Naive thymus-derived CD4-positive, alpha-beta T cell (primary cell): ENCODE data around the gene ROBO1. TPM values are rescaled to one million over a fixed set of nuclear protein-coding genes. Genes with fewer than 3 reads are reported as not detected.

Source experiments
- ATAC-seq: fragments of 150-1000 bp; cut with Tn5 transposase; 2 replicates; pipeline ENCODE4 v1.10.0; 2021; ENCODE audit warnings: mild to moderate bottlenecking, moderate library complexity
- CTCF ChIA-PET: fragments of 350-600 bp; sonication (Branson Sonifier 250); formaldehyde crosslinking; loops from one replicate; lab custom pipeline; 2021; ENCODE audit warnings: antibody characterized with exemption; lab: Charles Lee
- POLR2A ChIA-PET: fragments of 350-600 bp; sonication (Branson Sonifier 250); formaldehyde crosslinking; loops from one replicate; lab custom pipeline; 2021; ENCODE audit warnings: antibody characterized with exemption, inconsistent platforms; lab: Charles Lee
- DNase-seq, 9 donors: peaks; one replicate each; pipeline versions ENCODE4 v3.0.0 to v3.0.0-alpha.2; 2020 to 2022; ENCODE audit warnings: mixed read lengths in 1 of 9
- H3K27ac ChIP-seq: one replicate; pipeline ENCODE4 v1.7.0; 2013; ENCODE audit warnings: mild to moderate bottlenecking, low read depth, low read length, moderate library complexity
- H3K27me3 ChIP-seq, 2 donors: one replicate each; pipeline ENCODE4 v1.7.0; 2013; ENCODE audit warnings: low read length in 2 of 2, mild to moderate bottlenecking in 2 of 2, moderate library complexity in 2 of 2; ENCODE audit not compliant: control insufficient read depth in 2 of 2, insufficient read depth in 2 of 2
- H3K36me3 ChIP-seq, 3 experiments: 1 replicate in 2 of 3; 2 replicates in 1 of 3; pipeline ENCODE4 v1.7.0; 2013; ENCODE audit warnings: low read length in 3 of 3, mild to moderate bottlenecking in 3 of 3, moderate library complexity in 1 of 3; ENCODE audit not compliant: insufficient read depth in 3 of 3, control insufficient read depth in 2 of 3
- H3K4me1 ChIP-seq, 2 donors: one replicate each; pipeline ENCODE4 v1.7.0; 2013; ENCODE audit warnings: low read length in 2 of 2, mild to moderate bottlenecking in 2 of 2, moderate library complexity in 1 of 2; ENCODE audit not compliant: control insufficient read depth in 2 of 2, insufficient read depth in 2 of 2
- H3K4me3 ChIP-seq: 2 replicates; pipeline ENCODE4 v1.7.0; 2013; ENCODE audit warnings: mild to moderate bottlenecking, low read length
- H3K9me3 ChIP-seq, 3 experiments: 1 replicate in 2 of 3; 2 replicates in 1 of 3; pipeline ENCODE4 v1.7.0; 2013; ENCODE audit warnings: low read length in 3 of 3; ENCODE audit not compliant: control insufficient read depth in 2 of 3
- H3K27ac Mint-ChIP-seq, 9 donors: one replicate each; pipeline ENCODE4 v1.8.0; 2020 to 2022; ENCODE audit warnings: mixed read lengths in 9 of 9, mild to moderate bottlenecking in 8 of 9, moderate library complexity in 5 of 9, inconsistent platforms in 2 of 9
- H3K27me3 Mint-ChIP-seq, 5 donors: one replicate each; pipeline ENCODE4 v1.8.0; 2021 to 2022; ENCODE audit warnings: mixed read lengths in 5 of 5, mild to moderate bottlenecking in 1 of 5
- H3K36me3 Mint-ChIP-seq, 5 donors: one replicate each; pipeline ENCODE4 v1.8.0; 2020 to 2022; ENCODE audit warnings: mixed read lengths in 5 of 5, mild to moderate bottlenecking in 3 of 5, inconsistent platforms in 1 of 5
- H3K4me1 Mint-ChIP-seq, 7 donors: one replicate each; pipeline ENCODE4 v1.8.0; 2020 to 2022; ENCODE audit warnings: mixed read lengths in 7 of 7, mild to moderate bottlenecking in 3 of 7, inconsistent platforms in 1 of 7
- H3K4me3 Mint-ChIP-seq, 10 donors: one replicate each; pipeline ENCODE4 v1.8.0; 2020 to 2022; ENCODE audit warnings: mild to moderate bottlenecking in 10 of 10, mixed read lengths in 10 of 10, moderate library complexity in 6 of 10, inconsistent platforms in 2 of 10
- H3K9me3 Mint-ChIP-seq, 11 donors: one replicate each; pipeline ENCODE4 v1.8.0; 2020 to 2022; ENCODE audit warnings: mixed read lengths in 11 of 11, mild to moderate bottlenecking in 4 of 11, inconsistent platforms in 1 of 11, moderate library complexity in 1 of 11
- intact Hi-C, 2 donors: fragments of 100-400 bp; cut with micrococcal nuclease; formaldehyde crosslinking; loops; one replicate each; pipeline ENCODE4 v1.15.1; 2023
- polyA plus RNA-seq, 2 donors: library from polyadenylated mRNA; unstranded; fragments of 300-500 nt; fragmentation: Illumina TruSeq; gene quantifications; one replicate each; pipeline ENCODE4 v1.2.3, GENCODE V29; 2021
- total RNA-seq, 6 experiments: library from RNA in 5 of 6; stranded (reverse) in 5 of 6; gene quantifications; 1 replicate in 5 of 6; 2 replicates in 1 of 6; pipeline ENCODE4 v1.2.3 and lab custom pipeline; 2021 to 2026

The ROBO1 gene
- total and polyA plus RNA-seq, 7 experiments from 2014 or later: 0.08 to 0.59 (median 0.26) TPM; not detected in 2

GRCh38 chr3:78647726-78648125 lies 1120.1 kb downstream of the ROBO1 start:
- ATAC-seq: no peak
- no peaks in the 10 kb centered on the region for H3K9me3 ChIP-seq
- Mint-ChIP-seq H3K27me3 (no peaks in the 10 kb centered on the region), H3K36me3 (no peaks in the 10 kb centered on the region), H3K4me3 (no peak overlapping the region), H3K4me1 (no peaks in the 10 kb centered on the region), H3K27ac (no peak overlapping the region), H3K9me3 (peaks cover 0 to 12% (median 0%) of the 10 kb centered on the region in 11 donors)
- ChIA-PET CTCF (no interaction called here), POLR2A (no interaction called here)
- intact Hi-C loops: no loop called here
- no peaks in the 10 kb centered on the region for H3K4me1 ChIP-seq
- no peak for DNase-seq
- no peak overlapping the region for H3K4me3 ChIP-seq
- H3K36me3 ChIP-seq: no peaks in the 10 kb centered on the region
- H3K27ac ChIP-seq: no peak overlapping the region
- H3K27me3 ChIP-seq: no peaks in the 10 kb centered on the region

- Histone ChIP-seq H3K4me1 (no peaks in the 10 kb centered on the region), H3K27me3 (no peaks in the 10 kb centered on the region), H3K27ac (no peak overlapping the region), H3K36me3 (no peaks in the 10 kb centered on the region), H3K9me3 (no peaks in the 10 kb centered on the region), H3K4me3 (no peak overlapping the region)
- peak in 1 of 9 donors; percentile 4 for DNase-seq
- CTCF ChIA-PET: interaction anchor here (1.3 kb wide), 1 partner anchor 9 kb away, joined by 3 read pairs; no protein-coding TSS in a partner anchor
- no peak overlapping the region for H3K4me3 Mint-ChIP-seq
- H3K27me3 Mint-ChIP-seq: no peaks in the 10 kb centered on the region
- H3K27ac Mint-ChIP-seq: no peak overlapping the region
- no peaks in the 10 kb centered on the region for H3K36me3 Mint-ChIP-seq
- H3K9me3 Mint-ChIP-seq: peaks cover 0 to 12% (median 0%) of the 10 kb centered on the region in 11 donors
- POLR2A ChIA-PET: no interaction called here
- ATAC-seq: peak; percentile 31
- intact Hi-C loops: no loop called here
- no peaks in the 10 kb centered on the region for H3K4me1 Mint-ChIP-seq
These were observed 1122.0 kb downstream of the ROBO1 start for GRCh38 chr3:78645628-78646310.

GRCh38 chr3:78644847-78645246 lies 1123.0 kb downstream of the ROBO1 start:
- ATAC-seq (no peak), DNase-seq (no peak)
- H3K9me3 Mint-ChIP-seq: peaks cover 0 to 12% (median 0%) of the 10 kb centered on the region in 11 donors
- no peaks in the 10 kb centered on the region for H3K4me1 ChIP-seq
- POLR2A ChIA-PET: no interaction called here
- no peaks in the 10 kb centered on the region for H3K27me3 ChIP-seq
- H3K4me3 Mint-ChIP-seq: no peak overlapping the region
- no peak overlapping the region for H3K4me3 ChIP-seq
- H3K36me3 Mint-ChIP-seq: no peaks in the 10 kb centered on the region
- H3K27ac ChIP-seq: no peak overlapping the region
- H3K9me3 ChIP-seq: no peaks in the 10 kb centered on the region
- intact Hi-C loops: no loop called here
- H3K27ac Mint-ChIP-seq: no peak overlapping the region
- no peaks in the 10 kb centered on the region for H3K27me3 Mint-ChIP-seq
- CTCF ChIA-PET: interaction anchor here (1.3 kb wide), 1 partner anchor 10 kb away, joined by 3 read pairs; no protein-coding TSS in a partner anchor
- no peaks in the 10 kb centered on the region for H3K4me1 Mint-ChIP-seq
- no peaks in the 10 kb centered on the region for H3K36me3 ChIP-seq

GRCh38 chr3:78642226-78643035 lies 1125.4 kb downstream of the ROBO1 start:
- H3K36me3 Mint-ChIP-seq: no peaks in the 10 kb centered on the region
- no peak overlapping the region for H3K27ac ChIP-seq
- no peak overlapping the region for H3K27ac Mint-ChIP-seq
- no peaks in the 10 kb centered on the region for H3K9me3 ChIP-seq
- no peak overlapping the region for H3K4me3 Mint-ChIP-seq
- H3K9me3 Mint-ChIP-seq: peaks cover 0 to 6% (median 0%) of the 10 kb centered on the region in 11 donors
- H3K4me1 ChIP-seq: no peaks in the 10 kb centered on the region
- intact Hi-C loops: no loop called here
- no peaks in the 10 kb centered on the region for H3K27me3 ChIP-seq
- DNase-seq (no peak), ATAC-seq (no peak)
- ChIA-PET POLR2A (no interaction called here), CTCF (interaction anchor here (0.6 to 0.7 kb wide), 2 partner anchors 22 to 1973 kb away, joined by 3 read pairs; no protein-coding TSS in a partner anchor)
- no peaks in the 10 kb centered on the region for H3K27me3 Mint-ChIP-seq
- no peaks in the 10 kb centered on the region for H3K36me3 ChIP-seq
- no peaks in the 10 kb centered on the region for H3K4me1 Mint-ChIP-seq
- no peak overlapping the region for H3K4me3 ChIP-seq

GRCh38 chr3:78641703-78642102 lies 1126.1 kb downstream of the ROBO1 start:
- no peaks in the 10 kb centered on the region for H3K36me3 ChIP-seq
- H3K27me3 ChIP-seq: no peaks in the 10 kb centered on the region
- H3K4me1 ChIP-seq: no peaks in the 10 kb centered on the region
- ATAC-seq: no peak
- H3K9me3 ChIP-seq: no peaks in the 10 kb centered on the region
- no peaks in the 10 kb centered on the region for H3K4me1 Mint-ChIP-seq
- H3K27me3 Mint-ChIP-seq: no peaks in the 10 kb centered on the region
- DNase-seq: no peak
- intact Hi-C loops: no loop called here
- no peaks in the 10 kb centered on the region for H3K36me3 Mint-ChIP-seq
- peaks cover 0 to 6% (median 0%) of the 10 kb centered on the region in 11 donors for H3K9me3 Mint-ChIP-seq
- CTCF ChIA-PET: interaction anchor here (0.6 to 0.7 kb wide), 2 partner anchors 23 to 1974 kb away, joined by 3 read pairs; no protein-coding TSS in a partner anchor
- no peak overlapping the region for H3K4me3 Mint-ChIP-seq
- no peak overlapping the region for H3K4me3 ChIP-seq
- no peak overlapping the region for H3K27ac ChIP-seq
- POLR2A ChIA-PET: no interaction called here
- no peak overlapping the region for H3K27ac Mint-ChIP-seq

GRCh38 chr3:78634316-78634715 lies 1133.5 kb downstream of the ROBO1 start:
- CTCF ChIA-PET: no interaction called here
- DNase-seq: no peak
- H3K36me3 Mint-ChIP-seq: no peaks in the 10 kb centered on the region
- Histone ChIP-seq H3K36me3 (no peaks in the 10 kb centered on the region), H3K9me3 (no peaks in the 10 kb centered on the region), H3K4me1 (no peaks in the 10 kb centered on the region), H3K27me3 (no peaks in the 10 kb centered on the region), H3K27ac (no peak overlapping the region), H3K4me3 (no peak overlapping the region)
- ATAC-seq: no peak
- POLR2A ChIA-PET: no interaction called here
- H3K4me3 Mint-ChIP-seq: no peak overlapping the region
- no peak overlapping the region for H3K27ac Mint-ChIP-seq
- H3K9me3 Mint-ChIP-seq: peaks cover 0 to 3% (median 0%) of the 10 kb centered on the region in 11 donors
- no peaks in the 10 kb centered on the region for H3K27me3 Mint-ChIP-seq
- H3K4me1 Mint-ChIP-seq: no peaks in the 10 kb centered on the region
- intact Hi-C loops: no loop called here
